Heart right ventricle (tissue), 16 donors: ENCODE measurements around the gene SERPINE1. TPM values are rescaled to one million over a fixed set of nuclear protein-coding genes. Genes with fewer than 3 reads are reported as not detected.
A peak's percentile ranks its signal among the peaks of the same experiment; 100 is the strongest.

Source experiments
- ATAC-seq, 8 donors: fragments of 200-7000 bp; cut with Tn5 transposase; one replicate each; pipeline ENCODE4 v1.9.1; 2020; ENCODE audit warnings: mild to moderate bottlenecking in 8 of 8, moderate library complexity in 8 of 8, moderate number of reproducible peaks in 1 of 8
- DNase-seq, 2 donors: peaks; one replicate each; pipeline ENCODE4 v3.0.0-alpha.2; 2020
- H3K27ac ChIP-seq, 10 donors: fragments of 200-600 bp; sonication (generic) in 2 of 10; one replicate each; pipeline versions ENCODE4 v1.5.0 to v1.8.0; 2020 to 2022; ENCODE audit warnings: mild to moderate bottlenecking in 3 of 10
- H3K27me3 ChIP-seq, 7 donors: fragments of 200-600 bp; one replicate each; pipeline ENCODE4 v1.8.0; 2021 to 2022; ENCODE audit warnings: mild to moderate bottlenecking in 2 of 7
- H3K36me3 ChIP-seq, 9 donors: fragments of 200-600 bp; sonication (generic) in 1 of 9; one replicate each; pipeline versions ENCODE4 v1.5.0 to v1.8.0; 2020 to 2022; ENCODE audit warnings: mild to moderate bottlenecking in 2 of 9
- H3K4me1 ChIP-seq, 9 donors: fragments of 200-600 bp; sonication (generic) in 1 of 9; one replicate each; pipeline versions ENCODE4 v1.5.0 to v1.8.0; 2020 to 2022; ENCODE audit warnings: mild to moderate bottlenecking in 4 of 9
- H3K4me3 ChIP-seq, 10 donors: fragments of 200-600 bp; sonication (generic) in 2 of 10; one replicate each; pipeline versions ENCODE4 v1.5.0 to v1.8.0; 2020 to 2022; ENCODE audit warnings: mild to moderate bottlenecking in 7 of 10, moderate library complexity in 2 of 10
- H3K9me3 ChIP-seq, 11 donors: fragments of 200-600 bp in 10 of 11; sonication (generic) in 2 of 11; one replicate each; pipeline versions ENCODE4 v1.5.0 to v1.8.0; 2013 to 2022; ENCODE audit warnings: mild to moderate bottlenecking in 2 of 11, control low read depth in 1 of 11, moderate library complexity in 1 of 11
- WGBS, 2 donors: extraction: QIAGEN DNeasy Blood & Tissue Kit; methylation state at CpG; one replicate each; pipeline ENCODE4 v1.1.7; 2013; ENCODE audit warnings: inconsistent platforms in 1 of 2; 5-methylcytosine and 5-hydroxymethylcytosine counted together
- intact Hi-C, 10 donors: fragments of 100-400 bp; cut with DNase I; formaldehyde crosslinking; loops; one replicate each; pipeline versions ENCODE4 v1.11.1 to v1.14.2; 2022
- polyA plus RNA-seq, 2 donors: library from polyadenylated mRNA; stranded (reverse); fragments of 200-250 nt; gene quantifications; one replicate each; pipeline ENCODE4 v1.2.3, GENCODE V29; 2013
- total RNA-seq, 10 donors: library from RNA; stranded (reverse); fragmentation: NEBNext Ultra II Directional in 3 of 10; extraction: Animal tissue kit (Norgen Biotek cat#: 25700) in 3 of 10; gene quantifications; one replicate each; pipeline versions ENCODE4 v1.2.1 to v1.2.4, GENCODE V29; 2021 to 2023
- TF ChIP-seq, protein P1 (sequence below), 9 donors: fragments of 200-600 bp; sonication (generic) in 2 of 9; IDR thresholded peaks; one replicate each; pipeline versions ENCODE4 v1.5.0 to v1.8.0; 2021 to 2022; ENCODE audit warnings: antibody characterized with exemption in 9 of 9, mild to moderate bottlenecking in 5 of 9, moderate library complexity in 1 of 9
- donor health status: Arrhythmogenic right ventricular cardiomyopathy.
- donor health status: ischemic (EF 13 %, LVEDD 7.1; RV severe dilation, severe dysfunction).
- donor health status: healthy with polysubstance abuse.
- donor health status: DM: no; HTN: yes; CAD: no.
- donor health status: DM: no; HTN: no; CAD: no.
- donor health status: ischemic (EF 25% LVEDD 6.9; RV normal size, moderate dysfunction).
- donor health status: ischemic (EF 25% LVEDD 5.7; RV mildly dilated, moderate dysfunction).
- donor health status: healthy.
- donor health status: DM: yes; HTN: yes; CAD: no.
- donor health status: Ischemic cardiomyopathy.
- donor health status: ischemic (EF 35%, LVEDD 5.7; RV mildly dilated, moderate dysfunction).
- donor health status: nonischemic (EF 11% LVEDD 7.7; RV severe dilation, severe dysfunction).
- donor health status: DM: yes; HTN: yes; CAD: no.
- donor health status: PGD.
- donor health status: ischemic (EF 29% LVEDD 5.4; RV normal size, mild dysfunction).
- donor health status: nonischemic (EF 23%, LVEDD 6.1; RV moderate dilation, normal function).

SERPINE1 gene
- total and polyA plus RNA-seq, 12 donors: 1.2 to 269 (median 4.6) TPM

DNA sequence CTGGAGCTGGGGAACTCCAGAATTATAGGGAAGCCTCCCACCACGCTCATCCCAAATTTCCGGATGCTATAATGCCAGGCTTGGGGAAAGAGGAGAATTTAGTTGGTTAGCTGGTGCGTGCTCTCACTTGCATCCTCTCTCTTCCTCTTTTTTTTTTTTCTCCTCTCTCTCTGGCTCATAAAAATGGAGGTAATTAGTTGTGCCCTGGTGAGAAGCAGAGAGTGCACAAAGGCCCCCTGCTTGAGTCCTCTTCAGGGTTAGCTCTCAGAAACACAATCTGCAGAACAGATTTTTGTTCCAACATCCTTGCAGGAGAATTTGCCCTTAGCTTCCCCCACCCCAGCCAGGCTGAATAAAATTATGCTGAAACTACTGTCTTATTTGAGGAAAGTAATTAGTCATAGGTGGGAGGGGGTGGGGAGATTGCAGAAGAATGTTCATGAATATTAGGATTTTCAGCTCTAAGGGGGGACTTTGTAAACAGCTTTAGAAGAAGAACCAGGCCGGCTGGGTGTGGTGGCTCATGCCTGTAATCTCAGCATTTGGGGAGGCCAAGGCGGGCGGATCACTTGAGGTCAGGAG, 7.6 kb downstream of the SERPINE1 start:
- TF ChIP-seq, protein P1, sequence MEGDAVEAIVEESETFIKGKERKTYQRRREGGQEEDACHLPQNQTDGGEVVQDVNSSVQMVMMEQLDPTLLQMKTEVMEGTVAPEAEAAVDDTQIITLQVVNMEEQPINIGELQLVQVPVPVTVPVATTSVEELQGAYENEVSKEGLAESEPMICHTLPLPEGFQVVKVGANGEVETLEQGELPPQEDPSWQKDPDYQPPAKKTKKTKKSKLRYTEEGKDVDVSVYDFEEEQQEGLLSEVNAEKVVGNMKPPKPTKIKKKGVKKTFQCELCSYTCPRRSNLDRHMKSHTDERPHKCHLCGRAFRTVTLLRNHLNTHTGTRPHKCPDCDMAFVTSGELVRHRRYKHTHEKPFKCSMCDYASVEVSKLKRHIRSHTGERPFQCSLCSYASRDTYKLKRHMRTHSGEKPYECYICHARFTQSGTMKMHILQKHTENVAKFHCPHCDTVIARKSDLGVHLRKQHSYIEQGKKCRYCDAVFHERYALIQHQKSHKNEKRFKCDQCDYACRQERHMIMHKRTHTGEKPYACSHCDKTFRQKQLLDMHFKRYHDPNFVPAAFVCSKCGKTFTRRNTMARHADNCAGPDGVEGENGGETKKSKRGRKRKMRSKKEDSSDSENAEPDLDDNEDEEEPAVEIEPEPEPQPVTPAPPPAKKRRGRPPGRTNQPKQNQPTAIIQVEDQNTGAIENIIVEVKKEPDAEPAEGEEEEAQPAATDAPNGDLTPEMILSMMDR (IDR thresholded peaks at IDR 0.05): no peak
- Histone ChIP-seq H3K9me3 (no peaks in the 10 kb centered on the region), H3K4me1 (peaks cover 7 to 49% (median 13%) of the 10 kb centered on the region in 9 donors), H3K4me3 (no peak overlapping the region), H3K27me3 (peaks cover 0 to 7% (median 0%) of the 10 kb centered on the region in 7 donors), H3K36me3 (peaks cover 0 to 49% (median 0%) of the 10 kb centered on the region in 9 donors), H3K27ac (peak overlapping the region in 1 of 10 donors; percentile 26)
- DNase-seq: no peak
- intact Hi-C loops: loop anchor here in 2 of 10 donors (5.0 to 10.0 kb wide), 2 partner anchors 37 to 240 kb away; partner anchors contain the start of gene ACHE (in 1 of the 2)
- WGBS, 2 donors: 88 to 94% methylated on average over 6 of the region's 6 CpGs
- no peak for ATAC-seq

DNA sequence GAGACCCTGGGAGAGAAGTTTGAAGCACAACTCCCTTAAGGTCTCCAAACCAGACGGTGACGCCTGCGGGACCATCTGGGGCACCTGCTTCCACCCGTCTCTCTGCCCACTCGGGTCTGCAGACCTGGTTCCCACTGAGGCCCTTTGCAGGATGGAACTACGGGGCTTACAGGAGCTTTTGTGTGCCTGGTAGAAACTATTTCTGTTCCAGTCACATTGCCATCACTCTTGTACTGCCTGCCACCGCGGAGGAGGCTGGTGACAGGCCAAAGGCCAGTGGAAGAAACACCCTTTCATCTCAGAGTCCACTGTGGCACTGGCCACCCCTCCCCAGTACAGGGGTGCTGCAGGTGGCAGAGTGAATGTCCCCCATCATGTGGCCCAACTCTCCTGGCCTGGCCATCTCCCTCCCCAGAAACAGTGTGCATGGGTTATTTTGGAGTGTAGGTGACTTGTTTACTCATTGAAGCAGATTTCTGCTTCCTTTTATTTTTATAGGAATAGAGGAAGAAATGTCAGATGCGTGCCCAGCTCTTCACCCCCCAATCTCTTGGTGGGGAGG, 10.8 kb downstream of the SERPINE1 start:
- peak in 3 of 8 donors; percentile 15 to 23 (median 17) for ATAC-seq

DNA sequence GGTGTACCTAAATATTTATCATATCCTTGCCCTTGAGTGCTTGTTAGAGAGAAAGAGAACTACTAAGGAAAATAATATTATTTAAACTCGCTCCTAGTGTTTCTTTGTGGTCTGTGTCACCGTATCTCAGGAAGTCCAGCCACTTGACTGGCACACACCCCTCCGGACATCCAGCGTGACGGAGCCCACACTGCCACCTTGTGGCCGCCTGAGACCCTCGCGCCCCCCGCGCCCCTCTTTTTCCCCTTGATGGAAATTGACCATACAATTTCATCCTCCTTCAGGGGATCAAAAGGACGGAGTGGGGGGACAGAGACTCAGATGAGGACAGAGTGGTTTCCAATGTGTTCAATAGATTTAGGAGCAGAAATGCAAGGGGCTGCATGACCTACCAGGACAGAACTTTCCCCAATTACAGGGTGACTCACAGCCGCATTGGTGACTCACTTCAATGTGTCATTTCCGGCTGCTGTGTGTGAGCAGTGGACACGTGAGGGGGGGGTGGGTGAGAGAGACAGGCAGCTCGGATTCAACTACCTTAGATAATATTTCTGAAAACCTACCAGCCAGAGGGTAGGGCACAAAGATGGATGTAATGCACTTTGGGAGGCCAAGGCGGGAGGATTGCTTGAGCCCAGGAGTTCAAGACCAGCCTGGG, 11.4 kb downstream of the SERPINE1 start:
- peaks cover 7 to 42% (median 13%) of the 10 kb centered on the region in 9 donors for H3K4me1 ChIP-seq
- TF ChIP-seq, protein P1 (IDR thresholded peaks at IDR 0.05): peak; percentile 69 to 90 (median 84)
- H3K4me3 ChIP-seq: peak overlapping the region in 3 of 10 donors; percentile 15 to 33 (median 26)
- peaks cover 0 to 9% (median 0%) of the 10 kb centered on the region in 7 donors for H3K27me3 ChIP-seq
- peak; percentile 69 to 82 for DNase-seq
- 7% methylated on average over 16 of the region's 16 CpGs for WGBS, 2 donors
- intact Hi-C loops: loop anchor here in 6 of 10 donors (1.0 to 10.0 kb wide), 6 partner anchors 41 to 244 kb away; partner anchors contain the start of genes ACHE (in 1 of the 6) and TRIM56 (in 1 of the 6)
- peak; percentile 84 to 94 (median 92) for ATAC-seq
- no peaks in the 10 kb centered on the region for H3K9me3 ChIP-seq
- peaks cover 0 to 27% (median 0%) of the 10 kb centered on the region in 9 donors for H3K36me3 ChIP-seq
- peak overlapping the region in 7 of 10 donors; percentile 22 to 84 (median 52) for H3K27ac ChIP-seq

More for the DNA sequence above, 10.8 kb downstream of the SERPINE1 start:
- Histone ChIP-seq H3K27ac (peak overlapping the region in 7 of 10 donors; percentile 22 to 84 (median 52)), H3K4me1 (peaks cover 7 to 42% (median 13%) of the 10 kb centered on the region in 9 donors), H3K4me3 (peak overlapping the region in 3 of 10 donors; percentile 15 to 33 (median 26)), H3K36me3 (peaks cover 0 to 27% (median 0%) of the 10 kb centered on the region in 9 donors), H3K27me3 (peaks cover 0 to 7% (median 0%) of the 10 kb centered on the region in 7 donors), H3K9me3 (no peaks in the 10 kb centered on the region)
- no peak for DNase-seq
- WGBS, 2 donors: 66 to 71% methylated on average over 9 of the region's 9 CpGs
- TF ChIP-seq, protein P1 (IDR thresholded peaks at IDR 0.05): no peak
- intact Hi-C loops: loop anchor here in 8 of 10 donors (1.0 to 10.0 kb wide), 6 partner anchors 40 to 243 kb away; partner anchors contain the start of genes ACHE (in 1 of the 8) and TRIM56 (in 1 of the 8)

DNA sequence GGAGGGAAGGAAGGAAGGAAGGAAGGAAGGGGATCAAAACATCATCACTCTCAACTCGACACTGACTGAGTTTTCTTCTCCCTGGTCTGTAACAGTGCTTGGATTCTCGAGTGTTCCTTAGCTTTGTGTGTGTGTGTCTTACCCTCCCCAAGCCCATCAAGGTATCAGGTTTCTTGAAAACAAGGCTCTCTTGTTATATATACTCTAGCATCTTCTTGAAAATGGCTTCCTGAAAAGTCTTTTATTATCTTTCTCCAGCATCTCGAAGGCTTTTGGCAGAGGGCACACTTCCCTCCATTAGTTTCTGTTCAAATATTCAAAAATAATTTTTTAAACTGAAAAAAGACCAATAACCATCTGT, 13.4 kb downstream of the SERPINE1 start:
- intact Hi-C loops: loop anchor here in 7 of 10 donors (5.0 kb wide), 2 partner anchors 52 to 142 kb away; no protein-coding TSS in a partner anchor
- H3K9me3 ChIP-seq: no peaks in the 10 kb centered on the region
- DNase-seq: no peak
- 30 to 31% methylated on average over 3 of the region's 3 CpGs for WGBS, 2 donors
- peaks cover 7 to 34% (median 15%) of the 10 kb centered on the region in 9 donors for H3K4me1 ChIP-seq
- ATAC-seq: no peak
- no peak overlapping the region for H3K4me3 ChIP-seq
- H3K27ac ChIP-seq: no peak overlapping the region
- peaks cover 0 to 9% (median 0%) of the 10 kb centered on the region in 7 donors for H3K27me3 ChIP-seq
- peaks cover 0 to 17% (median 0%) of the 10 kb centered on the region in 9 donors for H3K36me3 ChIP-seq
- TF ChIP-seq, protein P1 (IDR thresholded peaks at IDR 0.05): no peak
